GM18498 (cell line): ENCODE data around the gene MCTP1.
"Not testable (repeated sequence)": the region's sequence is repeated elsewhere in the genome, so short reads cannot be mapped to it uniquely, and the experiment has no call there.

Experiments used
- ATAC-seq: cut with Tn5 transposase; IDR thresholded peaks from one replicate; pipeline ENCODE4 v1.9.1; 2021; ENCODE audit warnings: mild to moderate bottlenecking, moderate library complexity; ENCODE audit not compliant: unreplicated experiment

The MCTP1 gene

DNA sequence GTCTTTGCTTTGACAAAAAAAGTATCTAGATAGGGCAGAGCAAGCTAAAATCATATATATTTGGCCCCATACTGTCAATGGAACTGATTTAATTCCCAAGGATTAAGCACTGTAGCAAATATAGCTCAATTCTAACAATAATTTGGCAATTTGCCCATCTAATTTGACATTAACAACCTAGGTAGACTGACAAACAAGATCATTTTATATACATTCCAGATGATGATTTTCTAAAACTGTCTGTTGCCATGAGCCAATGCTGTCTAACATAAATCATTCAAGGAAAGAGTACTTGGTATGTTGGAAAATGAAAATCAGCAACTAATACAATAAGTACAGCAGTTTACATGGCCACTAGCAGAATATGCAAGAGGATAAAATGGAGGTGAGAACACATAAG lies 32.1 kb downstream of the MCTP1 start:
- no peak for ATAC-seq

DNA sequence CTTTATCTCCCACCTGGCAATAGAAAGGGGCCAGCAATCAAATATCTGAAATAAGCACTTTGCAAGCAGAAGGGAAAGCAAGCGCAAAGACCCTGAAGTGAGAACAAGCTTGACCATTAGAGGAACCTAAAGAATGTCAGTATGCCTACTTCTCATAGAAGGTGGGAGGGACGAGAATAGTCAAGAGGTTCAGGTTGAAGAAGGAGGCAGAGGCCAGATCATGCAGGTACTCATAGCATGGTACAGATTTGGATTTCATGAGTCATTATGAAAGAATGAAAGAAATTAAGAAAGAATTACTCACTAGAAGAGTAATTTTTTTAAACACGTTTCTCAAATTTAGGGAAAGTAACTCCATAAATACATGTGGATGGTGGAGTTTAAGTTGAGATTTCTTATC lies 33.7 kb downstream of the MCTP1 start:
- no peak for ATAC-seq

DNA sequence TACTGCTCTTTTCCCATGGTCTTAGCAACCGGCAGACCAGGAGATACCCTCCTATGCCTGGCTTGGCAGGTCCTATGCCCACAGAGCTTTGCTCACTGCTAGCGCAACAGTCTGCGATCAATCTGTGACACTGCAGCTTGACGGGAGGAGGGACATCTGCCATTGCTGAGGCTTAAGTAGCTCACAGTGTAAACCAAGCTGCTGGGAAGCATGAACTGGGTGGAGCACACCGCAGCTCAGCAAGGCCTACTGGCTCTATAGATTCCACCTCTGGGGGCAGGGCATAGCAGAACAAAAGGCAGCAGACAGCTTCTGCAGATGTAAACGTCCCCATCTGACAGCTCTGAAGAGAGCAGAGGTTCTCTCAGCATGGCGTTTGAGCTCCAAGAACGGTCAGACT lies 40.4 kb downstream of the MCTP1 start:
- no peak for ATAC-seq

- peak; percentile 96 for ATAC-seq
Measured at GRCh38 chr5:95241635-95242034, 43.3 kb downstream of the MCTP1 start.

- ATAC-seq, result no peak
Measured at GRCh38 chr5:95241161-95241560, 43.7 kb downstream of the MCTP1 start.

- no peak for ATAC-seq
Measured at GRCh38 chr5:95238560-95239325, 46.2 kb downstream of the MCTP1 start.

- ATAC-seq, result no peak
Measured at GRCh38 chr5:95237324-95237723, 47.6 kb downstream of the MCTP1 start.

- ATAC-seq, result no peak
Measured at GRCh38 chr5:95235439-95235982, 49.4 kb downstream of the MCTP1 start.

DNA sequence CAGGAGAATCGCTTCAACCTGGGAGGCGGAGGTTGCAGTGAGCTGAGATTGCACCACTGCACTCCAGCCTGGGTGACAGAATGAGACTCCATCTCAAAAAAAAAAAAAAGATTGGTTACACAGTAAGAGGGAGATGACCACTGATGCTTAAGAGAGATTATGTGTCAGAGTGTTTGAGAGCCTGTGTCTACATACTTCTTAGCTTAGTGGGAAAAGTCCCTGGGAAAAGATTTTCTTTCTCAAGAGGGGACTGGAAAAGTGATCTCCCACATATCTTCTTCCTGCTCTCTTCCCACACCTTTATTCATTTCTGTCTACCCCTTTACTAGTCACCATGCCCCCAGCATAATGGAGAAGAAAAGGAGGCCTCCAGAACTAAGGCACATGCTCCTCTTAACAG lies 55.2 kb downstream of the MCTP1 start:
- no peak for ATAC-seq

DNA sequence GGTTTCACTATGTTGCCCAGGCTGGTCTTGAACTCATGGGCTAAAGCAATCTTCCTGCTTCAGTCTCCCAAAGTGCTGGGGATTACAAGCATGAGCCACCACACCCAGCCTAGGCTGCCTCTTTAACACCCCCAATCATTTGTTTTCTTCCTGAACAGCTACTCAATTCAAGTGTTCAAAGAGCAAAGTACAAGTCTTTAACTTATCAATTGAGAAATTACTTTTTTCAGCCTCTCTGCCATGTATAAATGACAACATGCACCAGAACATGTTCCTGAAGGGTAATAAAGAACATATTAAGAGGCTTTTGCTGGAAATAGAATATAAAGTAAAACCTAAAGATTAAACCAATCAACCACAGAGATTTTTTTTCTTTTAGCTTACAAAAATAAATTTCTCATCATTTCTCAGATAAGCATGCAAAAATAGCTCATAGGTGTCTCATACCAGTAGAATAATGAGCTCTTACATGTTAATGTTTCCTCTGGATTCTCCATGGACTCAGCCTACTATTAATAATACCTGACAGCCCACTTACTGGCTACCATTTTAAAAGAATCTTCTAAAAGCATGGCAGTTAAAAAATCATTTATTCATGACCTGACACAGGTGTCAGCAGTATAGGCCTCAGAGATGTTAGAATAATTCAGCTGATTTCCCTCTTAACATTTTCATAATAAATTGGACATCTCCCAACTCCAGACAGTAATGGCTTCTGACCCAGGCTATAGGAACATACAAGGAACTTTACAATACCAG lies 60.0 kb downstream of the MCTP1 start:
- no peak for ATAC-seq

- no peak for ATAC-seq
Measured at GRCh38 chr5:95223566-95224258, 61.2 kb downstream of the MCTP1 start.

DNA sequence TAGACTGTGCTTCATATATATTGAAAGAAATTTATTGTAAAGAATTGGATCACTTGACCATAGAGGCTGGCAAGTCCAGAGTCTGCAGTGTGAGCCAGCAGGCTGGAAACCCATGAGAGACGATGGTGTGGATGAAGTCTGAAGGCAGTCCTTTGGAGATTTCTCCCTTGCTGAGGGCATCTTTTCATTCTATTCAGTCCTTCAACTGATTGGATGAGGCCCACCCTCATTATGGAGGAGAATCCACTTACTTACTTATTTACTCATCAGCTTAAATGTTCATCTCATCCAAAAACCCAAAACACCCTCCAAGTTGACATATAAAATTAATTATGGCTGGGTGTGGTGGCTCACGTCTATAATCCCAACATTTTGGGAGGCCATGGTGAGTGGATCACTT lies 62.1 kb downstream of the MCTP1 start:
- ATAC-seq, result no peak

DNA sequence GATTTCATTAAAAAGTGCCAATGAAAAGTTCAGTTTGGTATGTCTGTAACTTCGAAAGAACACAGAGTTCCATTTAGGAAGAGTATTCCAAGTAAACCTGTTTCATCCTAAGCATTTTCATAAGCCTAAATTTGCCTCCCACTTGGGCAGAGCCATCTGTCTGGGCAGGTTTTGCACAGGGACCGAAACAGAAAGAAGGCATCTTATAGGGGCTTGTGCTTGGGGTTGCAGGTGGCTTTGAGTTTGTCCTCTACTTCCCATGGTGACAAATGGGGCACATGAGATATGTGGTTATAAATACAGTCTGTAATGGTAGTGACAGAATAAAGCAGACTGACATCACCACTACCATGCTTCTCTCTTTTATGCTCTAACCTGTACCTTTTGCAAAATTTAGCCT lies 63.7 kb downstream of the MCTP1 start:
- no peak for ATAC-seq

DNA sequence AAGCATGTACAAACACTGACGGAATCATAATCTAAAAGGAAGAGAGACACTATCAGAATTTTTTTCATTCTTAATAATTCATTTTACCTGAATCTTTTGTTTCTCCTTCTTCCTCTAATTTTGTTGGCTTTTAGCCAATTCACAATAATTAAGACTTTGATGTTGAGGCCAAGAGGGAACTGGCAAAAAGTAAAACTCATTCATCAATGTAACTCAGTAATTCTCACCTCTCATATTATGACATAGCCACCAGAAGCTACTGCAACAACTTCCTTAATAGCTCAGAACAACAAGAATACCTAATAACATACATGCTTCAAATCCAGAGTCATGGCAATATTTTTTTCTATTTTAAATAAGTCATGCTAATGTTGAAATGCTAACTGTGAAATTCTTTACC lies 64.5 kb downstream of the MCTP1 start:
- ATAC-seq, result no peak

DNA sequence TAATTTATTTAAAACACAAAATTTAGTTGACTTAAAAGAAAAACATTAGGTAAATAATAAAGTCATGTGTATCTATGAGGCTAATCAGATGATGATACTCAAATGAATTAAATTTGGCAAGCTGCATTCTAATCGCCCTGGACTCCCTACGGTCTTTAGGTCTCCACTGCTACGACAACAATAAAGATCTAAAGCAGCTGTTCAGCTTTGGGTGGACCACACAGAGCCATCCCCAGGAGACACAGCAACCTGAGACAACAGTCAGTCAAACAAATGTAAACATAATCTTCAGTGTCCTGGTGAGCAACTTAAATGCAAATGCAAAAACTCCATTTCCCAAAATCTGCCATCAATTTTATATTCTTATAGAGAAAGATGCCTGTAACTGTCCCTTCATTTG lies 65.5 kb downstream of the MCTP1 start:
- no peak for ATAC-seq

GRCh38 chr5:95217881-95218280 lies 67.0 kb downstream of the MCTP1 start:
- ATAC-seq, result no peak

DNA sequence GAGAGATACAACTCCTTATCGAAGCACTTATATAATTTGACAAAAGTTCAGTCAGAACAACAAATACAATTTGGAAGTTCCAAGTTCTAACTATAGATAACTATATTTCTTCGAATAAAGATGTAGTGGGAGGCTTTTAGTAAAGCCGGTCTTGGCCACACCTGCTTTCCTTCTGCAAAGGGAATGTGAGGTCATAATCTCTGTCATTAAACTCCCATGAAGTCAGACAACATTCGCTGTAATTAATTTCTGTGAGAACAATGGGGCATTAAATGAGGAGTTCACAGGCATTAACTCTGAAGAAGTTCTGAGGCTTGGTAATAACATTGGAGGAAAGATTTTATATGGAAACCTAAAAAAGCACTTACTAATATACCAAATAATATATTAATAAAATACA lies 67.5 kb downstream of the MCTP1 start:
- ATAC-seq, result no peak

- no peak for ATAC-seq
Measured at GRCh38 chr5:95216136-95216955, 68.5 kb downstream of the MCTP1 start.

DNA sequence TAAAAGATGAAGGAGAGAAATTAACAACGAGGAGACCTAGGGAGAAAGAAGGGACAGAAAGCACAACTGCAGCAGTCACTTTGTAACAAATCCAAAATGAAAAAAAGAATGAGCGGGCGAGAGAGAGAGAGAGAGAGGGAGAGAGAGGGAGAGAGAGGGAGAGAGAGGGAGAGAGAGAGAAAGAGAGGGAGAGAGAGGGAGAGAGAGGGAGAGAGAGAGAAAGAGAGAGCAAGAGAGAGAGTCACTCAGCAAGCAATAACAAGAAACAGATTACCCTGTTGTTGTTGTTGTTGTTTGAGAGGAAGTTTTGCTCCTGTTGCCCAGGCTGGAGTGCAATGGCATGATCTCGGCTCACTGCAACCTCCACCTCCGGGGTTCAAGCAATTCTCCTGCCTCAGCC lies 77.1 kb downstream of the MCTP1 start:
- not testable (repeated sequence) for ATAC-seq

- ATAC-seq, result no peak
Measured at GRCh38 chr5:95194856-95195255, 90.0 kb downstream of the MCTP1 start.

GRCh38 chr5:95191330-95191729 lies 93.6 kb downstream of the MCTP1 start:
- peak; percentile 93 for ATAC-seq
